Middle frontal gyrus (tissue), 1 donor: ENCODE results near the gene ACOX3.
"Not testable (repeated sequence)": the region's sequence is repeated elsewhere in the genome, so short reads cannot be mapped to it uniquely, and the experiment has no call there.

Experiments used
- DNase-seq: peaks from one replicate; pipeline ENCODE4 v3.0.0-alpha.2; 2015; ENCODE audit warnings: low spot score; ENCODE audit errors: extremely low spot score

Gene ACOX3

DNA sequence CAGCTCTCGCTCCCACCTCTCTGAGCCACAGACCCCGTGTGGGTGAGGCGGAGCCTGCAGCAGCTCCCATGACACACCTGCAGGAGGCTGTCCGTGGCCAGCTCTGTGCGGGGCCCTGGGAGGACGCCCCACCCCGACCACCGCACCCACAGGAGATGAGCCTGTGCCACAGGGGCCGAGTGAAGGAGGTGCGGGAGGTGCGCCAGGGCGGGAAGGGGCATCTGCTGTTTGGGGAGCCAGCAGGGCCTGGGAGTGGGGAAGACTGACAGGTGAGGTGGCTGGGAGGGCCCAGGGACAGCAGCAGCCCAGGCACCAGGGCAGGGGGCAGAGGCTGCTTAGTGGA lies 52.0 kb downstream of the ACOX3 start:
- no peak for DNase-seq

GRCh38 chr4:8387615-8388527 lies 52.7 kb downstream of the ACOX3 start:
- DNase-seq = no peak

GRCh38 chr4:8387194-8387593 lies 53.3 kb downstream of the ACOX3 start:
- DNase-seq = no peak

DNA sequence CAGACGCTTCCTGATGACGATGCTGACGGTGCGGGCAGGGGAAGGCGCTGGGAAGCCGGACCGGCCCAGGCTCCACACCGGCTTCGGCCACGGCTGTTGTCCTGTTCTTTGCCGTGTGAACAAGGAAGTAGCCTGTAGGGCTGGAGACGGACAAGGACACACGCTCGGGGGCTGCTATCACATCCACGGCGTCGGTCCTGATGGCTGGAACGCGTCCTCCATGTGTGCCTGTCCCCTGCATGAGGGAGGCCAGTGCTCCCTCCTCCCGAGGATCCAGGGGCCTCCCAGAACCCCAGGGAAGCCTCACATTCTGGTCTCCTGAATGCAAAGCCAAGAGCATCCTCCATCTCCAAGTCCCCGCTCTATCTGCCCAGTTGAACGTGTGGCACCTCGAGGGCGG lies 53.8 kb downstream of the ACOX3 start:
- no peak for DNase-seq

DNA sequence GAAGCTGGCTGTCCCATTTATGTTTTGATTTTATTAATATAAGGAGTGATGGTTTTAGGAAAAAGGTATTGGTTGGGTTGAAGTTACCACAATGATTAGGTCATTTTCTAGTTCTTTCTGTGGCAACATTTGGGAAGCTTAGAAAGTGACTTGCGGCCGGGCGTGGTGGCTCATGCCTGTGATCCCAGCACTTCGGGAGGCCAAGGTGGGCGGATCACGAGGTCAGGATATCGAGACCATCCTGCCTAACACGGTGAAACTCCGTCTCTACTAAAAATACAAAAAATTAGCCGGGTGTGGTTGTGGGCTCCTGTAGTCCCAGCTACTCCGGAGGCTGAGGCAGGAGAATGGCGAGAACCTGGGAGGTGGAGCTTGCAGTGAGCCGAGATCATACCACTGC lies 54.4 kb downstream of the ACOX3 start:
- not testable (repeated sequence) for DNase-seq

DNA sequence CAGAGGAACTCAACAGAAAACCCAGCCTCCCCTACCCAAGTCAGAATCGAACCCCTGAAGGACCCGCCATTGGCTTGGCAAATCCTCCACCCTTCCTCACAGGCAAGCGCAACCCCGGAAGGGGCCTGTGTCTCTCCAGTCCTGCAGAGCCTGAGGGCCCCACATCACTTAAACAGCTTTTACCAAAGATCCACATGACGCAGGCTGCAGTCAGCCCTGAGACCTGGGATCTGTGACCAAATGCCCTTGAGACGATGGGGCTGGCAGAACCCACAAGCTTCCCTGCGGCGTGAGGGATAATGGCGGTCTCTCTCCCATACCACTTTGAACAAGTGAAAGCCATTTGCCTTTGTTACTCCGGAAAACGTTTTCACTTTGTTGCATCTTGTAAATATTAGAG lies 54.9 kb downstream of the ACOX3 start:
- no peak for DNase-seq

DNA sequence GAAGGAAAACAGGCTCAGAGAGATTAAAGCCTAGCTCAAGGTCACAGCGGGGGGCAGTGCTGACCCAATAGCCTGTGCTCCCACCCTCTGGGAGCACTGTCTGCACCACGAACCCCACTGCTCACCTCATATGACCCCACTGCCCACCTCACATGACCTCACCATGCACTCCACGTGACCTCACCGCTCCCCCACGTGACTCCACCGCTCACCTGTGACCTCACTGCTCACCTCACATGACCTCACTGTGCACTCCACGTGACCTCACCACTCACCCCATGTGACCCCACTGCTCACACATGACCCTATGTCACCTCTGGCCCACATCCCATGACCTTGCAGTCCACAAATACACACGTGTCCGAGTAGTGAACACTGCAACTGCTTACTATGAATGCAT lies 55.4 kb downstream of the ACOX3 start:
- no peak for DNase-seq

GRCh38 chr4:8384397-8385060 lies 56.0 kb downstream of the ACOX3 start:
- no peak for DNase-seq

- DNase-seq = no peak
Measured at GRCh38 chr4:8383451-8384160, 56.9 kb downstream of the ACOX3 start.

- DNase-seq = no peak
Measured at GRCh38 chr4:8383016-8383415, 57.5 kb downstream of the ACOX3 start.

GRCh38 chr4:8381814-8382581 lies 58.5 kb downstream of the ACOX3 start:
- DNase-seq = no peak

- no peak for DNase-seq
Measured at GRCh38 chr4:8380511-8381415, 59.8 kb downstream of the ACOX3 start.

GRCh38 chr4:8379771-8380170 lies 60.8 kb downstream of the ACOX3 start:
- no peak for DNase-seq

GRCh38 chr4:8379281-8379680 lies 61.2 kb downstream of the ACOX3 start:
- DNase-seq = no peak

DNA sequence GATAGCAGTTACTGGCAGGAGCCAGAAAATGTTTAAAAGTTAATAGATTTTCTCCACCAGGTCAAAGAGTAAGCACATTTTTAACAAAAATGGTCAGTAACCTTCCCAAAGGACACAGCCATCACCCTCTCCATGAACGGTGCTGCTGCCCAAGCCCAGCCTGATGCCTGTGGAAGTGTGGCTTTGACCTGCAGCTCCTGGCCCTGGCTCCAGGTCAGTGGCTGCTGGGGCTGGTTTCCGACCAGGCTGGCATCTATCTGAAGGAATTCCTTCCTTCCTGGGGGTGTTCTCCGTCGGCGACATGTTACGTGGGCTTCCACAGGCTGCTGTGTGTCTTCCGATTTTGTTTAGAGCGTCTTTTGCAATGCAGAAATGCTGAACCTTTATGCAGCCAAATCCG lies 61.7 kb downstream of the ACOX3 start:
- no peak for DNase-seq

GRCh38 chr4:8378101-8378724 lies 62.3 kb downstream of the ACOX3 start:
- DNase-seq = no peak

GRCh38 chr4:8377103-8378075 lies 63.1 kb downstream of the ACOX3 start:
- DNase-seq = no peak

DNA sequence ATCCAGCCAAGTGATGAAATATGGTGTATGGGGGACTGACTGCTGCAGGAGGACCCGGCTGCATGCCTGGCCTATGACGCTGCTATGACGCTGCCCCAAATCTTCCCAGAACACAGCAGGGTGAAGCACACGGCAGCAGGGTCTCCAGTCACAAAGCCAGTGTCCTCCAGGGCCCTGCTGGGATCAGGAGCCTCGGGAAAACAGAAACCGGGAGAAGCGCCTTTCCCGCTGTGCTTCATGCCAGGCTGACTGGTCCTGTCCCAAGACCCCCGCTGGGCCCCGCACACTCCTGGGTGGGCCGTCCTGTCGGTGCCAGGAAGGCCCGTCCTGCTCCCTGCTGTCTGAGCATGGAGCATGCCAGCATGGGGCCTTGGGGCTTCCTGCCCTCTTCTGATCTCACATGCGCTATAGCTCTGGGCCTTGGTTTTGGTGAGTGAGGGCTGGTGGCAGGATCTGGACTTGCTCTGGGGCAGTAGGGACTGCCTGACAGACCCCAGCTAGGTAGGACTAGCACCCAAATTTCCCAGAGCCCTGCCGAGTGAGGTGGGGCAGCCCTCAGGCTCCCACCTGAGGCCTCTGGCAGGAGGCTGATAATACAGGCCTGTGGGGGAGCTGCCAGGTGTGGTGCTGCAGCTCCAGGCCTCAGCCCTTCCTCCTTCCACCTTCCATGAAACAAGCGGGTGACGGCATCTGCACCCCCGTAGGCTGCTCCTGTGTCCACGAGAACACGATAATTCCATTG lies 64.0 kb downstream of the ACOX3 start:
- no peak for DNase-seq
